ENCODE measurements around the gene RFESD. TPM values are rescaled to one million over a fixed set of nuclear protein-coding genes. Genes with fewer than 3 reads are reported as not detected.

RFESD gene
- total RNA-seq = 4.8 TPM

DNA sequence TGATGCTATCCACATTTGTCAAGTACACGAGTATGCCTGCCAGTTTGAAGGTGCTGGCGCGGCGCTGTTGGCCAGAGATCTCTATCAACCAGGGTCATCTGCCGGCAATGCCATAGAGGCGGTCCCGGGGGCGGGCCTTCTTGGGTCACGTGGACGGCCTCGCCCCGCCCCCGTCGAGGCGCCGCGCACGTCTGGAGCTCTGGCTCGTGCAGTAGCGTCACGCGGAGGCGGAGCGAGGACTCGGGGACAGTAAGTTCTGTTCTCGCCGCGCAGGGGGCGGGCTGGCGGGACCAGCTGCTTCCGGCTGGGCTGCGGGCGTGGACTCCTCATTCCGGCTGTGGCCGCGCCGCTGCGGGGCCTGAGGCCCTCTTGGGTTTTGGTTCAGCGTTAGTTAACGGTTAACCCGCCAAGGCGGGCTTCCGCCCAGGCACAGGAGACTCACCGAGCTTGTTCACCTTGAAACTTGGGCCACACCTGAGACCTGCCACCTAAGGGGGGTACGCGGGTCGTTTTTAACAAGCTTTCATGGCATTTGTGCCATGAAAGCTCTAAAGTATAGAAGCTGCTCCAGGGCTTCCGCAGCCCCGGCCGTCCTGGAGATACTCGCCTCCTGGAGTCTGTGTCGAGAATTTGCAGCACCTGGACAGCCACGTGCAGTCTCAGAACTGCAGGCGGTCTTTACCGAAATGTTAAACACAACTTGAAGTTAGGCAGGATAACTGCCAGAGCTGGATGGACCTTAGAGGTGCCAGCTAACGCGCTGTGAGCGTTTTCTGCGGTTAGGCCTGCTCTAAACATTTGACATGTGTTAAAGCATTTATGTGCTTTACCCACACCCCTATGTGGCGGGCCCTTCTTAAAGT, at the start of gene RFESD:
TSS of gene RFESD (plus strand) at position 209 of the 863 bp plus-strand sequence. CDS start 5,495 bp downstream, outside the sequence.

GRCh38 chr5:95620030-95620869, 26.3 kb upstream of the RFESD start, which contains the start of gene GPR150:
Gene GPR150, plus strand, starts transcription at chr5:95620087. Its CDS starts 189 bp downstream, at chr5:95620276.

GRCh38 chr5:95682891-95683290, 36.3 kb downstream of the RFESD start, which contains the start of gene SPATA9:
Gene SPATA9, minus strand, starts transcription at chr5:95682991. Its CDS starts 137 bp downstream, at chr5:95682854.

Other genes starting within 250 kb of the RFESD start
- 199 TPM for gene SKIC3, start 91.8 kb upstream of the RFESD start, total RNA-seq
- gene ARSK, start 91.7 kb upstream of the RFESD start, total RNA-seq = 14.5 TPM
- not detected for gene GPR150, start 26.7 kb upstream of the RFESD start, total RNA-seq
- gene SPATA9, start 36.2 kb downstream of the RFESD start, total RNA-seq = not detected
- gene RHOBTB3, start 84.6 kb downstream of the RFESD start, total RNA-seq = 176 TPM
- gene GLRX, start 175.9 kb downstream of the RFESD start, total RNA-seq = 6.7 TPM

Measured in camera-type eye (tissue), 1 donor.